ENCODE data around the gene CDH26. TPM values are rescaled to one million over a fixed set of nuclear protein-coding genes. Genes with fewer than 3 reads are reported as not detected.
"Not testable (repeated sequence)": the region's sequence is repeated elsewhere in the genome, so short reads cannot be mapped to it uniquely, and the experiment has no call there.

Gene CDH26
- total RNA-seq, 1 donor from 2014 or later: 1.3 TPM

DNA sequence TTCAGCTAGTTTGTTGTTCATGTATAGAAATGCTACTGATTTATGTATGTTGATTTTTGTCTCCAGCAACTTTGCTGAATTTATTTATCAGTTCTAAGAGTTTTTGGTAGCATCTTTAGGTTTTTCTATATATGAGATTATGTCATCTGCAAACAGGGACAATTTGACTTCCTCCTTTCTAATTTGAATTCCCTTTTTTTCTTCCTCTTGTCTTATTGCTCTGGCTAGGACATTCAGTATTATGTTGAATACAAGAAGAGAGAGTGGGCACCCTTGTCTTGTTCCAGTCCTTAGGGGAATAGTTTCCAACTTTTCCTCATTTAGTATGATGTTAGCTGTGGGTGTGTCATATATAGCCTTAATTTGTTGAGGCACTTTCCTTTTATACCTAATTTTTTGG is 58.2 kb downstream of the CDH26 start:
- ATAC-seq: no peak

DNA sequence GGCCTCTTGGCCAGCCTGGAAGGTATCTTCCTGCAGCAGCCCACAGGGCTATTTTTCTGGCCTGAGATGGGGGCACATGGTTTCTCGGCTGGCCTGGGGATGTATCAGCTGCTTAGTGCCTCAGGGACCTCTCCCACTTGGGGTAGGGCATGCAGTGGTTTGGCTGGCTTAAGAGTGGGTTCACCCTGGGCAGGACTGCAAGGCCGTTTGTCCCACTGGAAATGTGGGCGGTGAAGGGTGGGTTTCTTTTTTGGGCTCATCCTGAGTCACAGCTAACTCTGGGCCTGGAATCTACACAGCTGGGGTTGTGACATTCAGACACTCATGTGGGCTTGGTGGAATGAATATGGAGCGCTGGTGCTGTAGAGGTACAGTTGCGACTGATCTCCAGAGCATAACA is 62.0 kb downstream of the CDH26 start:
- ATAC-seq: no peak

DNA sequence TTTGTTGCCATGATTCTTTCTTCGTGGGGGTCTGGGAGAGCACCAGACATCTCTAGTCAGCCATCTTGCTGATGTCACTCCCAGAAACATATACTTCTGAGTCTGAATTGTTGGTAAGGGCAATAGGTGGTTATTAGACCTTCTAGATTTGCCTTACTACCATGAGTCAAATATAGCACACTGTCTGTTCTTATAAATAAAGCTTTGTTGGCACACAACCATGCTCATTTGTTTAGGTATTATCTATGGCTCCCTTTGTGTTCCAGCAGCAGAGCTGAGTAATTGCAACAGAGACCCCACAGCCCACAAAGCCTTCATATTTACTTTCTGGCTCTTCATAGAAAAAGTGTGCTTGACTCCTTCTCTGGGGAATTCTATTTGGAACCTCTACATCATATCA is 62.9 kb downstream of the CDH26 start:
- ATAC-seq: no peak

DNA sequence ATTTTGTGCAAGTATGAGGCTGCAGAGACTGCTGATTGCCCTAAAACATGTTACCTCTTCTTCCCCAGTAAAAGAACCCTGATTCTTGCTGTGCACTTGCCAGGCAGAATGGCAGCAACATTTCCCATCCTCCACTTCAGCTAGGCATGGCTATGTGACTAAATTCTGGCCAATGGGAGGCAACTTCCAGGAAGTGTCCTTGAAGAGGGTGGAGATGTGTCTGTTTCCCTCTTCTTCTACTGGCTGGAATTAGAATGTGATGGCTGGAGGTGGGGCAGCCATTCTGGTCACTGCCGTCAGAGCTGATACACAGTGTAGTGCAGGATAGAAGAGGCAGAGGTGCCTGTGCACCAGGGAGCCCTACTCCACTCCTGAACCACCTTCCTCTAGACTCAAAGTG is 64.6 kb downstream of the CDH26 start:
- no peak for ATAC-seq

DNA sequence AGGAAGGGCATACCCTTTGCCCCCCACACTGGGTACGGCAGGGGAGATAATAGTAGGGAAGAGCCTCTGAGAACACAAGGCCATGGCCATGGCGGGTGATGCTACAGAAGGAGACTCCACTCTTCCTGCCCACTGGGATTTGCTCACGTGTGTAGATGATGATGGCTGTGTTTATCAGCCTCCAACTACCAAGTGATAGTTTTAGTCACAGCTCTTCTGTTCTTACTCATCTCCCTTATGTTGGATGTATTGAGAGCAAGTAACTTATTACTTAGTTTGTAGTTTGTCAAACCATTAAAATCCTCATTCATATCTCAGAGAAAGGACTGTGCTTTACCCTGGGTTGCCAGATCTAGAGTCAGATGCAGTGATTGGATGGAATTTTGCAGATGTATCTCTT is 66.0 kb downstream of the CDH26 start:
- ATAC-seq: no peak

DNA sequence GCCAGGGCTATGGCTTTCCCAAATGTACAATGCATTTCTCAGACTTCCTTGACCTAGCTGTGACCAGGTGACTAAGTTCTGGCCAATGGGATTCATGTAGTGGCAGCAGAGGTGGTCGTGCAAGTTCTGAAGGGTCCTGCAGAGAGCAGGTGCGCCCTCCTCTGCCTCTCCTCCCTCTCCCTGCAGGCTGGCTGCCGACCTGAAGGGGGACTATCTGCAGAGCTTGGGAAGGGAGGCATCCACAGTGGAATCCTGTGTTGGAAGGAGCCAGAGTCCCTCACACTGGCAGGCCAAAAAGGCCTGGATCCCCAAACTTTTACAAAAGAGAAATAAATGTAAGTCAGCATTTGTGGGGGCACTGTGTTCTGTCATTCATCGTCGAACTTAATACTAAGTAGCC is 66.6 kb downstream of the CDH26 start:
- ATAC-seq: no peak

DNA sequence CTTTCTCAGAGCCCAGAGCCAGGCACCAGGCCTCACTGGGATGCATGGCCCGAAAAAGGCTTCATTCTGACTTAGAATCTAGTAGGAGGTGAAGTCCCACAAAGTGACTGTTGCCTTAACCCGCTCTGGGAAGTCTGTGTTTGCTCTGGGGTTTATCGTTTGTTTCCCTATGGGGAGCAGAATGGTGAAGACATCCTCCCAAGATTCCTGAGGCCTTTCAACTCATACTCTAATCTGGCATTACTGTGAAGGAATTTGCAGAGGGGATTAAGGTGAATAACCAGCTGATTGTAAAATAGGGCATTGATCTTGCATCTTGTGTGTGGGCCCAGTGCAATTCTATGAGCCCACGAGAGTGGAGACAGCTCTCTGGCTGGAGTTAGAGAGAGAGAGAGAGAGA is 67.8 kb downstream of the CDH26 start:
- ATAC-seq: no peak

DNA sequence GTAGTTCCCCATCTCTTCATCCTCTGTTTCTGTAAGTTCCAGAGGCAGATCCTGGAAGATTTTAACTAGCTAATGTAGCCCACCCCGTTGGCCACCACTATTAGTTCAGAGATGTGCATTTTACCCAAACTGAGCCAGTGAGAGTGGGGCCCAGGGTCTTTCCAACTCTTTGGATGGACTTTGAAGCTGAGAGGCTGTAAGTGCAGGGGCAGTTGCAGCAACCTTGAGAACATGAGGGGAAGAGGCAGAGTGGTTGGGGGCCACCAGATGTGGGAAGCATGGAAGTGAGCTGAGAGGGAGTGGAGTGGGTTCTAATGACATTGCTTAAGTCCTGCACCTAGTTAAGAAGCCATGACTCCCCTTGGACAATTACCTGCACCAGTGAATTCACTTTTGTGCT is 72.2 kb downstream of the CDH26 start:
- ATAC-seq: no peak

DNA sequence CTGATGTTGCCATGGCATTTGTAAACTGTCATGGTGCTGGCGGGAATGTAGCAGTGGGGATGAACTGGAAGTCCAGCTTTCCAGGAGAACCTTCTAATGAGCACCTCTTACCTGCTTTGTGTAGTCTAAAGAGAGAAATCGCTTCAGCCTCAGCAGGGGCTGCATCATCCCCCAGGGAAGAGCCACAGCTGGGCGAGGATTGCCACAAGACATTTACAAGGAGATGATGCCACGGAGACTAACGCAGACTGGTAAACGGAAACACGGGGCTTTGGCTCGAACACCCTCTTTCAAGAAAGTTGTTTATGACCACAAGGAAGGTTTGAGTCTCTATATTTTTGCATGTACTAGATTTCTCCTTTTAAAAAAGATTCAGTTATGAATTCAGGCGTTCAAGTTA is 72.9 kb downstream of the CDH26 start:
- no peak for ATAC-seq

DNA sequence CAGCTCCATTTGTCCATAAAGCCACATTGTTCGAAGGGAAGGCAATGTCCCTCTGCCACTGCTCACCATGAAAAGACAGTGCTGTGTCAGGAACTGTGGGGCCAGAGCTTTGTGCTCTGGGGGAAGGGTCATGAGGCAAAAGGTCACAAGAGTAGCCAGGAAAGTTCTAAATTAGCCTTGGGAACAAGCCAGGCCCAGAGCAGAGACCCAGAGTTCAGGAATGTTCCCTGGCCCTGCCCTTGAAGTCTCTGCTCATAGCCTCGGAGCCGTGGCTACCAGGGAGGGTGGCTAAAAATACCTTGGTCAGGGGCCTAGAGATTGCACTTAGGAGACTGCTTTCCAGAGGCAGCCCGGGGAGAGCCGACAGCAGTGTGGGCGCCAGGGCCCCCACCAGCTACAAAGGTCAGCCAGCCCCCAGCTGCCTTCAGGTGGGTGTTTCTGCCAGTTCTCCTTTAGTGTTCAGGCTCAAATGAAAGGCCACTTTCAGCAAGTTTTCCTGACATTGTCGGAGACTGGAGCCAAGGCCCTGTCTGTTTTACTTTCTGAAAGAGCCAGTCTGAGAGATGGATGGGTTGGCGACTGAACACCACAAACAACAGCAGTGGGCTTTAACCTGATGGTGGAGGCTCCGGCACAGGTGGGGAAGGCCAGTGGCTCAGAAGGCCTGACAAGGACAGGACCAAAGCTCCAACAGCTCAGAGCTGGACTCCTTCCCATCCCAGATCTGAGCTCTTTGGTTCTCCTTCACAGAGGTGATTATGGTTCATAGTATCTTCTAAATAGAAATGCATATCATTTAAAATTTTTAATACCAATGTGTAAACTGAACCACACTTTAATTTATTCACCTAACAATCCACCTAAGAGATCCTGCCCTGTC is 76.2 kb downstream of the CDH26 start:
- ATAC-seq: no peak

DNA sequence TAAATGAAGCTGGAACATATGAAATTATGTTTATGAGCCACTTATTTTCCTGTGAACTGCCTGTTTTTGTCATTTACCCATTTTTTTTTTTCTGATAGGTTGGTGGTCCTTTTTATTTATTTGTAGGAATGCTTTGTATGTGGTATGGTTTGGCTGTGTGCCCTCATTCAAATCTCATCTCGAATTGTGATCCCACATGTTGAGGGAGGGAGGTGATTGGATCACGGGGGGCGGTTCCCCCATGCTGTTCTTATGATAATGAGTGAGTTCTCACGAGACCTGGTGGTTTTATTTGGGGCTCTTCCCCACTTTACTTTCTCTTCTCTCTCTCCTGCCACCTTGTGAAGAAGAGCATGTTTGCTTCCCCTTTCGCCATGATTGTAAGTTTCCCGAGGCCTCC is 77.3 kb downstream of the CDH26 start:
- ATAC-seq: no peak

DNA sequence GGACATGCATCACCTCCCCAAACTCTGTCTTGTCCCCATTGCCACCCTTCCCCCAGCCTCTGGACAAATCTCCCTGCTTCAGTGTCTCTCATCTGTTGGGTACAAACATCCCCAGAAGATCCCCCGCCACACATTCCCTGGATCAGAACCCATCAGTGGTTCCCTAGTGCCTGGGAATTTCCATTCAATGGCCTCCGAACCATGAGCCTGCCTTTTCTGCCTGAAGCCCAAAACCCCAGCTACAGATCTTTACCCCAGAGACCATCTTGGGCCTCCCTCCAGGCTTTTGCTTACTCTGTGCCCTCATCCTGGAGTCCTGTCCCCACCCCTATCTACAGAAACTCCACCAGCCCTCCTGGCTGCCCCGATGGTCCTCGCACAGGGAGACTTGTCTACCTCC is 78.1 kb downstream of the CDH26 start:
- ATAC-seq: no peak

DNA sequence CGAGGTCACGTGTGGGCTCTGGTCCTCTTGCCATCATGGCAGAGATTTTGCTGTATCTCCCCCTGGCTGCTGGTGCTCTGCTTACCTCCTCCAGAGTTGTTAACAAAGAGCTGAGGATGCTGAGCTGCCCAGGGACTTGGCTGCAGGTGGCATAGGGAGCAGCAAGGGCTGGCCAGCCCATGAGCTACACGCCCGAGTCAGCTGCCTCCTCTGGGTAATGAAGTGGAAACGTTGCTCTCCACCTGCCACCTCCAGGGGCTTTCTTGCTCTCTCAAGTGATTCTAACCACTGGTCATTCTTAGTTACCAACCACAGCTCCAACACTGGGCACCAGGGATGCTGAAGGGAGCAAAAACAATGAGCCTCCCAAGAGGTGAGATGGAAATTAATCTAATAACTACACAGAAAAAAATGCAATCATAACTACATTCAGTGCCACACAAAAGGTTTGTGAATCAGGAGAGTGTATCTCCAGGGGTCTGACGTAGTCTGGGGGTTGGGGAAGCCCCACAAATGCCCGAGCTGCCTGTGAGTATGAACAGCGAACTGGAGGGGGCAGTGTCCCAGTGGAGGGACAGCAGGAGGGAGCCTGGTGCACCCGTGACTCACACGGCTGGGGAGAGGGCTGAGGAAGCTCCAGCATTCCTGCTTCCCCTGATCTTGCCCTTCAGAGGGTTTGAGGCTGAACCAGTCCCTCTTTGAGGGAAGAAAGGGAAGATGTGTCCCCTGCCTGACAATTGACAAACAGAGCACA is 78.7 kb downstream of the CDH26 start:
- no peak for ATAC-seq

DNA sequence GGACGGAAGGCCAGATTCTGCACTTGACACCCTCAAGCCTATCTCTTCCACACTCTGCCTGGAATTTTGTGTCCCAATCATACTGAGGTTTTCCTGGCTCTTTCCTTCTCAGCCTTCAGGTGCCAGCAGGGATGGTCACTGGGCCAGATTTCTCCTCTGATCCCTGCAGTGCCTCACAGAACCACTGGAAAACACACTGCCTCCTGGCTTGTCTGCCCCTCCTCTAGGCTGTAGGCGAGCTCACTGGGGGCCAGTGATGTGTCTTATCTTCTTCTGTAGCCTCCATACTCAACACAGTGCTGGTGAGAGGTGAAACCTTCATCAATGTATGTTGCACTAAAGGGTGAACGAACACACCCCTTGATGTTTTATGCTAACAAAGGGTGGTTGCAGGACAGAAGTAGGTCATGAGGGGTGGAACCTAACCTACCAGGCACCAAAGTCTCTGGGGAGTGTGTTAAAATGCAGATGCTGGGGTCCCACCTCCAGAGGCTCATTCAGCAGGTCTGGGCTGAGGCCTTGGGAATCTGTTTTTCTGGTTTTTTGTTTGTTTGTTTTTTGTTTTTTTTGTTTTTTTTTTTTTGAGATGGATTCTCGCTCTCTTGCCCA is 80.3 kb downstream of the CDH26 start:
- no peak for ATAC-seq

DNA sequence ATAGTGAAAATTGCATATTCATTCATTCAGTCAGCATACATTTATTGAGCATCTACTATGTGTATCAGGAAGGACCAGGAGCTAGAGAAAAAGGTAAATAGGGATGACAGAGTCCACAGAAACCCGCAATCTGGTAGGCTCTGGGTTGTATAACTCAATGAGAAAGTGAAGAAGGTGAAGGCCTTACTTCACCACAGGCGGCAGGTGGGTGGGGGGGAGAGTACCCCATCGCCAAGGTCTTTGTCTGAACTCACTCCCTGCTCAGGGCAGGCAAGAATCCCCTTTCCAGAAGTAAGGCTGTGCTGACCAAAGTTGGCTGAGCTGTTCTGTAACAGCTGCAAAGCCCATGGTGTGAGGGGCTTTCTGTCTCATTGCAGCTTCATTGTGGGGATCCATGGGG is 81.3 kb downstream of the CDH26 start:
- no peak for ATAC-seq

DNA sequence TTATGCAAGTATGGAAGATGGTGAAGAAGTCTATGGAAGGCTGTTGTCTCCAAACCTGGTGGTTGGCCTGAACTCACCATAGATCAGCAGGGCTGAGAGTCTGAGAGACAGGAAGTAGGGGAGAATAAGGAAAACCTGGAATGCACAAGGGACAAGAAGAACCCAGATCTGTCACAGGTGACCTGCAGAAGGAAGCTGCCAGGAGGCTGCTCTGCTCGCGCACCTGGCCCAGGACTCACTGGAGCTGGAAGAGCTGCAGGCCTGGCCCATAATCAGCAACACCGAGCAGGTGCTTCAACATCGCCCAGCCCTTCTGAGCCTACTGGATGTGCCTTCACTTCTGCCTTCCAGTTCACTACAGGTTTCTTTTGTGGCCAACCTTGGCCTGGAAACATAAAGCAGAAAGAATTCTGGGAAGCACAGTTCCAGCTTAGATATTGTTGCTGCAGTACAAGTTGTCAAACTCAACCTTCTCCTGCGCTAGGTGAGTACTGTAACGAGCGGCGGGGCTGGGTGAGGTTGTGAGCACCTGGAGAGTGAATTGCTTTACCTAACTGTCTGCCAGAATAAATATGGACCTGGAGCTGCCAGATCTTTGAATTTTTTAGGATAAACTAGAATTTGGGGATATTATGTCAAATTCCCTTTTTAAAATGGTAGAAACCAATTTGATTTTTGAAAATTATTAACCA is 82.4 kb downstream of the CDH26 start:
- ATAC-seq: peak; percentile 14

DNA sequence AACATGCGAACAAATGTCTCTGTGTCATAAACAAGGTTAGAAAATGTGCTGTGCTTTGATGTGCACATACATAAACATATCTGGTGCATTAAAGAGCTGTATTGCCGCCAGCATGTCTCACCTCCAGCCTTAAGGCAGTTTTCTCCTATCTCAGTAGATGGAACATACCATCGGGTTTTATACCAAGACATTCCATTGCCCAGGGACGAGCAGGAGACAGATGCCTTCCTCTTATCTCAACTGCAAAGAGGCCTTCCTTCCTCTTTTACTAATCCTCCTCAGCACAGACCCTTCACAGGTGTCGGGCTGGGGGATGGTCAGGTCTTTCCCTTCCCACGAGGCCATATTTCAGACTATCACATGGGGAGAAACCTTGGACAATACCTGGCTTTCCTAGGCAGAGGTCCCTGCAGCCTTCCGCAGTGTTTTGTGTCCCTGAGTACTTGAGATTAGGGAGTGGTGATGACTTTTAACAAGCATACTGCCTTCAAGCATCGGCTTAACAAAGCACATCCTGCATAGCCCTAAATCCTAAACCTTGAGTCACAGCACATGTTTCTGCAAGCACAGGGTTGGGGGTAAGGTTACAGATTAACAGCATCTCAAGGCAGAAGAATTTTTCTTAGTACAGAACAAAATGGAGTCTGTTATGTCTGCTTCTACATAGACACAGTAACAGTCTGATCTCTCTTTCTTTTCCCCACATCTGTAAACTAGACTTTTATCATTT is 83.4 kb downstream of the CDH26 start:
- not testable (repeated sequence) for ATAC-seq

DNA sequence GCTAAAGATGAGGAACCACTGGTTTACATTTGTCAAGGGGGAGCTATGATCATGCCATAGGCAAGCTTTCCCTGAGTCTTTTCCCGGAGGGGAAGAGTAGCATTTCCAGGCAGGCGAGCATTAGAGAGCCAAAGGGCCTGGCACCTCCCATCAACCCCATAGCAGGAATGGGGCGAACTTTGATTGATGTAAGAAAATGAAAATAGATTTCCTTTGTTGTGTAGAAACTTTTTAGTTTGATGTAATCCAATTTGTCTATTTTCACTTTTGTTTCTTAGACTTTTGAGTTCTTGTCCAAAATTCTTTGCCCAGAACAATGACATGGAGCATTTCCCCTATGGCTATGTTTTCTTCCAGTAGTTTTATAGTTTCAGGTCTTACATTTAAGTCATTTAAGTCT is 85.2 kb downstream of the CDH26 start:
- ATAC-seq: no peak

DNA sequence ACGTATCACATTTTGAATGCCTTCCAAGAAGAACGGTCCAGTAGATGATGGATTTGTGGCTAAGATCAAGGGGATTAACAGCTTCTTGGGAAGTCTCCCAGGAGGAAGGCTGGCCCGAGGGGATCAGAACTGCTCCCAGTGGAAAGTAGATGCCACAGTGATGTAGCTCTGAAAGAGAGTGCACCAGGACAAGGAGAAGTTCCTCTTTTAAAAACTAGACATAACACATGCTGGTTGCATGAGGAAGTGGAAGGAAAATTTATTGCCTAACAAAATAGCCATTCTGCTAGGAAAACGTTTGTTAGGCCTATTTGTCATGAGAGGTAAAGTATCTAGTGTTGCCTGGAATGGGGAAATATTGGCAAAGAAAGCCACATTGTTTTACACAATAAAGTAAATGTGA is 87.8 kb downstream of the CDH26 start:
- ATAC-seq: no peak

DNA sequence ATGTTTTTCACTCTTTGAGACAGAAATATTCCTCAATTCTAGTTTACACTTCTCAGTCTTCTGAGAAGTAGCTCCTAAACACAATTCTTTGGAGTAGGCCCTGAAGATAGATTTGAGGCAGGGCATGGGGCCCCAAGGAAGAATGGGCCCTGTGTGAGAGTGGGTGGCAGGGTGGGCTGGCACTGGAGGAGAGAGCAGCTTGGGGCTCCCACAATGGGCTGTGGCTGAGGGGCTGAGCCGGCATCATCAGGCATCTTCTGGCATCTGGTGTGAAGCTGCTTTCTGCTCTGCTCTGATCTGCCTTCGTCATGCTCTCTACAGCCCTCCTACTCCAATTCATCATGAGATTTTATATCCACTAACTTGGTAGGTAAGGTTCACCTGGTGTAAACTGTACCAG is 88.2 kb downstream of the CDH26 start:
- no peak for ATAC-seq

DNA sequence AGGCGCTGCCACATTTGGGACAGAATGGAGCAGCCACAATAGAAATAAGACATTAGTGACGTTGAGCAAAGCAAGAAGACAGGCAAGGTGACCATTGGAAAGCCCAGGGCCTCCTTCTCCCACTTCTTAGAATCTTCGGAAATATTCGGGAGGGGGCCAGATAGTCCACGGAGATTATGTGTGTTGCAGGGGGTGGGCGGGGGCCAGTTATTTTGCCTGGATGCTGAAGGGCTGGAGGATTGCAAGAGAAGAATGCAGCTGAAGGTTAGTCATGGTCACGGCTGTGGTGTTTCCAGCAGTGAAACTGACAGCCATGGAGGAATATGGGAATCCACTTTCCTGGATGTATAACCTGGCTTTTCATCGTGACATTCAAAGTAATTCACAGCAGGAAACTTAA is 88.6 kb downstream of the CDH26 start:
- no peak for ATAC-seq
